H9 (cell line): Measurements from ENCODE around the gene AP4M1. TPM values are rescaled to one million over a fixed set of nuclear protein-coding genes. Genes with fewer than 3 reads are reported as not detected.
A peak's percentile ranks its signal among the peaks of the same experiment; 100 is the strongest.

Experiments
- DNase-seq: peaks from one replicate; pipeline ENCODE4 v3.0.0-alpha.2; 2017
- H2AFZ ChIP-seq: one replicate; pipeline ENCODE4 v1.6.1; 2013; ENCODE audit warnings: mild to moderate bottlenecking, low read length, control low read depth, moderate library complexity
- H2AK5ac ChIP-seq: 2 replicates; pipeline ENCODE4 v1.6.1; 2013; ENCODE audit warnings: low read length, control low read depth, mixed read lengths; ENCODE audit not compliant: insufficient read length
- H2BK120ac ChIP-seq: one replicate; pipeline ENCODE4 v1.6.1; 2013; ENCODE audit warnings: low read depth, mild to moderate bottlenecking, low read length, control low read depth, inconsistent platforms; ENCODE audit not compliant: poor library complexity, severe bottlenecking
- H2BK12ac ChIP-seq: 2 replicates; pipeline ENCODE4 v1.6.1; 2013; ENCODE audit warnings: low read length, control low read depth, mixed read lengths, low read depth; ENCODE audit not compliant: insufficient read length
- H2BK15ac ChIP-seq: 2 replicates; pipeline ENCODE4 v1.6.1; 2013; ENCODE audit warnings: low read depth, low read length, control low read depth
- H2BK20ac ChIP-seq: one replicate; pipeline ENCODE4 v1.6.1; 2013; ENCODE audit warnings: low read depth, mild to moderate bottlenecking, low read length, control low read depth, inconsistent platforms; ENCODE audit not compliant: poor library complexity, severe bottlenecking
- H2BK5ac ChIP-seq: 2 replicates; pipeline ENCODE4 v1.6.1; 2013; ENCODE audit warnings: low read length, control low read depth, mixed read lengths; ENCODE audit not compliant: insufficient read length
- H3K14ac ChIP-seq: 2 replicates; pipeline ENCODE4 v1.6.1; 2013; ENCODE audit warnings: low read length, control low read depth; ENCODE audit not compliant: insufficient read depth
- H3K18ac ChIP-seq: 2 replicates; pipeline ENCODE4 v1.6.1; 2013; ENCODE audit warnings: low read depth, mild to moderate bottlenecking, mixed read lengths, low read length, control low read depth; ENCODE audit not compliant: insufficient read length
- H3K23ac ChIP-seq: 2 replicates; pipeline ENCODE4 v1.6.1; 2013; ENCODE audit warnings: low read length, control low read depth, mixed read lengths, low read depth; ENCODE audit not compliant: insufficient read length
- H3K23me2 ChIP-seq: 2 replicates; pipeline ENCODE4 v1.6.1; 2013; ENCODE audit warnings: low read depth, mild to moderate bottlenecking, mixed read lengths, low read length, control low read depth; ENCODE audit not compliant: insufficient read length, poor library complexity, severe bottlenecking
- H3K27ac ChIP-seq: 2 replicates; pipeline ENCODE4 v1.5.1; 2013; ENCODE audit warnings: low read length, control low read depth, mixed read lengths, low read depth; ENCODE audit not compliant: insufficient read length
- H3K27me3 ChIP-seq: 2 replicates; pipeline ENCODE4 v1.6.1; 2013; ENCODE audit warnings: low read length, control low read depth, inconsistent platforms; ENCODE audit not compliant: insufficient read depth
- H3K4ac ChIP-seq: 2 replicates; pipeline ENCODE4 v1.6.1; 2013; ENCODE audit warnings: low read depth, mild to moderate bottlenecking, control low read depth, inconsistent platforms, low read length, moderate library complexity
- H3K4me1 ChIP-seq: 2 replicates; pipeline ENCODE4 v1.6.1; 2013; ENCODE audit warnings: low read length, control low read depth, inconsistent platforms; ENCODE audit not compliant: insufficient read depth
- H3K4me2 ChIP-seq: 2 replicates; pipeline ENCODE4 v1.6.1; 2013; ENCODE audit warnings: low read length, control low read depth, mixed read lengths; ENCODE audit not compliant: insufficient read length, insufficient read depth
- H3K56ac ChIP-seq: 2 replicates; pipeline ENCODE4 v1.6.1; 2013; ENCODE audit warnings: low read depth, mild to moderate bottlenecking, mixed read lengths, low read length, control low read depth; ENCODE audit not compliant: insufficient read length
- H3K79me1 ChIP-seq: 2 replicates; pipeline ENCODE4 v1.6.1; 2013; ENCODE audit warnings: low read depth, mild to moderate bottlenecking, moderate library complexity, low read length, control low read depth, inconsistent platforms; ENCODE audit not compliant: insufficient read depth, poor library complexity, severe bottlenecking
- H3K79me2 ChIP-seq: 2 replicates; pipeline ENCODE4 v1.6.1; 2013; ENCODE audit warnings: low read length, control low read depth, inconsistent platforms; ENCODE audit not compliant: insufficient read depth
- H3K9ac ChIP-seq: 2 replicates; pipeline ENCODE4 v1.6.1; 2013; ENCODE audit warnings: low read length, control low read depth, mixed read lengths; ENCODE audit not compliant: insufficient read length; ENCODE audit errors: extremely low read depth
- H3K9me3 ChIP-seq: one replicate; pipeline ENCODE4 v1.6.1; 2013; ENCODE audit warnings: low read depth, low read length, inconsistent platforms; ENCODE audit not compliant: control insufficient read depth
- H3T11ph ChIP-seq: one replicate; pipeline ENCODE4 v1.6.1; 2013; ENCODE audit warnings: mild to moderate bottlenecking, low read length, control low read depth, inconsistent platforms
- H4K20me1 ChIP-seq: one replicate; pipeline ENCODE4 v1.6.1; 2013; ENCODE audit not compliant: control insufficient read depth, insufficient read length, insufficient read depth
- H4K5ac ChIP-seq: 2 replicates; pipeline ENCODE4 v1.6.1; 2013; ENCODE audit warnings: low read depth, mild to moderate bottlenecking, mixed read lengths, low read length, control low read depth; ENCODE audit not compliant: insufficient read length
- H4K8ac ChIP-seq: replicated peaks from 2 replicates; pipeline ENCODE4 v1.6.1; 2013; ENCODE audit warnings: low read length, control low read depth, mixed read lengths, low read depth; ENCODE audit not compliant: insufficient read length
- H4K91ac ChIP-seq: 2 replicates; pipeline ENCODE4 v1.6.1; 2013; ENCODE audit warnings: low read depth, mild to moderate bottlenecking, moderate library complexity, mixed read lengths, low read length, control low read depth; ENCODE audit not compliant: insufficient read length
- H3K27ac Mint-ChIP-seq, 3 experiments: 2 replicates in 2 of 3; 3 replicates in 1 of 3; pipeline ENCODE4 v1.8.0; 2020 to 2021; ENCODE audit warnings: mixed read lengths in 3 of 3, mild to moderate bottlenecking in 1 of 3, moderate library complexity in 1 of 3
- H3K27me3 Mint-ChIP-seq: 2 replicates; pipeline ENCODE4 v1.8.0; 2021; ENCODE audit warnings: low read depth, mild to moderate bottlenecking, moderate library complexity, mixed read lengths
- H3K36me3 Mint-ChIP-seq, 3 experiments: 2 replicates in 2 of 3; 3 replicates in 1 of 3; pipeline ENCODE4 v1.8.0; 2020 to 2021; ENCODE audit warnings: low read depth in 3 of 3, mixed read lengths in 3 of 3; ENCODE audit not compliant: insufficient read depth in 1 of 3
- H3K4me1 Mint-ChIP-seq, 2 experiments: 2 replicates each; pipeline ENCODE4 v1.8.0; 2020; ENCODE audit warnings: mixed read lengths in 2 of 2
- H3K4me3 Mint-ChIP-seq, 2 experiments: 2 replicates in 1 of 2; 3 replicates in 1 of 2; pipeline ENCODE4 v1.8.0; 2020 to 2021; ENCODE audit warnings: mild to moderate bottlenecking in 2 of 2, mixed read lengths in 2 of 2, moderate library complexity in 1 of 2
- H3K9me3 Mint-ChIP-seq, 2 experiments: 2 replicates in 1 of 2; 3 replicates in 1 of 2; pipeline ENCODE4 v1.8.0; 2020; ENCODE audit warnings: mild to moderate bottlenecking in 2 of 2, mixed read lengths in 2 of 2, moderate library complexity in 1 of 2
- CTCF ChIP-seq: fragments of 200-600 bp; sonication (generic); conservative IDR thresholded peaks from 3 replicates; pipeline ENCODE4 v1.8.0; 2021; ENCODE audit warnings: antibody characterized with exemption, mild to moderate bottlenecking
- WGBS: extraction: QIAGEN DNeasy Blood & Tissue Kit; methylation state at CpG from one replicate; pipeline ENCODE4 v1.1.7; 2013; ENCODE audit warnings: missing lambda C conversion rate, low lambda C conversion rate, mixed read lengths; ENCODE audit not compliant: insufficient read length; ENCODE audit errors: extremely low coverage; 5-methylcytosine and 5-hydroxymethylcytosine counted together
- long read RNA-seq: library from polyadenylated mRNA; unstranded; transcript quantifications from one replicate; pipeline ENCODE4 v2.0.0, GENCODE V29; 2020
- total RNA-seq: library from RNA; stranded (reverse); gene quantifications from 2 replicates; pipeline ENCODE4 v1.2.1, GENCODE V29; 2021

The AP4M1 gene
- 18.8 and 20.2 TPM in 2 replicates for total RNA-seq
- long read RNA-seq, transcript AP4M1-205 (14 exons, 1,814 nt), result minor isoform, 6 of 169 reads
- long read RNA-seq, transcript AP4M1-201 (15 exons, 1,817 nt), result major isoform, 88 of 169 reads
- long read RNA-seq, partial matches to known transcripts, result 11 of 169 reads
- long read RNA-seq, other reads (novel, unspliced or antisense), result 58 of 169 reads

GRCh38 chr7:100101016-100101862 lies at the start of gene AP4M1, which contains the start of gene MCM7:
AP4M1 (plus strand) TSS chr7:100101643; CDS start chr7:100101715, 72 bp downstream.
MCM7 (minus strand) TSS chr7:100101397; CDS start chr7:100101294, 103 bp downstream.
- Histone ChIP-seq H3K23me2 (no peaks in the 10 kb centered on the region), H3K27ac (peak within 1 kb of the TSS; percentile 86), H4K8ac (peak within 1 kb of the TSS; percentile 99), H2BK20ac (no peak within 1 kb of the TSS), H2AK5ac (peak within 1 kb of the TSS; percentile 93), H3K27me3 (no peaks in the 10 kb centered on the region), H3K79me1 (peaks cover 3% of the 10 kb centered on the region), H3T11ph (peak within 1 kb of the TSS; percentile 78), H3K79me2 (peaks cover 5% of the 10 kb centered on the region; the same call in 1 of the 2 replicates), H2AFZ (no peak within 1 kb of the TSS), H2BK15ac (no peak within 1 kb of the TSS), H3K56ac (peak within 1 kb of the TSS; percentile 97), H2BK120ac (peak within 1 kb of the TSS; percentile 94), H2BK5ac (peak within 1 kb of the TSS; percentile 99), H3K4me1 (no peaks in the 10 kb centered on the region), H4K5ac (peak within 1 kb of the TSS; percentile 100), H3K23ac (no peak within 1 kb of the TSS), H4K20me1 (no peaks in the 10 kb centered on the region), H4K91ac (peak within 1 kb of the TSS; percentile 99), H3K14ac (peak within 1 kb of the TSS; percentile 100), H3K4me2 (peak within 1 kb of the TSS; percentile 75), H2BK12ac (peak within 1 kb of the TSS; percentile 92), H3K18ac (peak within 1 kb of the TSS; percentile 100), H3K4ac (peak within 1 kb of the TSS; percentile 100), H3K9ac (peak within 1 kb of the TSS; percentile 100), H3K9me3 (no peaks in the 10 kb centered on the region)
- Mint-ChIP-seq H3K4me1 (peaks cover 20 to 34% of the 10 kb centered on the region in 2 experiments), H3K27me3 (no peaks in the 10 kb centered on the region; the same call in 1 of the 2 replicates), H3K27ac (peak within 1 kb of the TSS; percentile 99 to 100 (median 99)), H3K9me3 (peaks cover 0 to 3% of the 10 kb centered on the region in 2 experiments; a peak in 1 of 5 replicates), H3K4me3 (peak within 1 kb of the TSS; percentile 93 to 95), H3K36me3 (peaks cover 53 to 75% (median 67%) of the 10 kb centered on the region in 3 experiments)
- peak; percentile 99 for DNase-seq
- no peak for TF ChIP-seq CTCF
- WGBS, result no CpG with 5 or more reads among the region's 80 CpGs
